Endothelial cell of umbilical vein (primary cell): ENCODE results near the gene LRRK2.

Experiments
- JUN ChIP-seq: IDR thresholded peaks from 2 replicates; pipeline ENCODE4 v1.6.1; 2011; ENCODE audit warnings: borderline replicate concordance, low read depth; ENCODE audit not compliant: insufficient read length, insufficient read depth
- POLR2A ChIP-seq: IDR thresholded peaks from 2 replicates; pipeline ENCODE4 v1.6.1; 2012; ENCODE audit warnings: low read depth, mild to moderate bottlenecking, control low read depth, low read length
- TF ChIP-seq, protein P1 (sequence below), 2 donors: IDR thresholded peaks; 1 replicate in 1 of 2; 2 replicates in 1 of 2; pipeline ENCODE4 v1.5.1; 2011; ENCODE audit warnings: low read length in 2 of 2, mild to moderate bottlenecking in 2 of 2, moderate library complexity in 2 of 2, control low read depth in 1 of 2, inconsistent platforms in 1 of 2, low read depth in 1 of 2; ENCODE audit not compliant: insufficient read depth in 1 of 2; ENCODE audit errors: extremely low read depth in 1 of 2
- TF ChIP-seq, protein P2 (sequence below): IDR thresholded peaks from 2 replicates; pipeline ENCODE4 v1.6.1; 2011; ENCODE audit not compliant: insufficient read depth, insufficient read length

DNA sequence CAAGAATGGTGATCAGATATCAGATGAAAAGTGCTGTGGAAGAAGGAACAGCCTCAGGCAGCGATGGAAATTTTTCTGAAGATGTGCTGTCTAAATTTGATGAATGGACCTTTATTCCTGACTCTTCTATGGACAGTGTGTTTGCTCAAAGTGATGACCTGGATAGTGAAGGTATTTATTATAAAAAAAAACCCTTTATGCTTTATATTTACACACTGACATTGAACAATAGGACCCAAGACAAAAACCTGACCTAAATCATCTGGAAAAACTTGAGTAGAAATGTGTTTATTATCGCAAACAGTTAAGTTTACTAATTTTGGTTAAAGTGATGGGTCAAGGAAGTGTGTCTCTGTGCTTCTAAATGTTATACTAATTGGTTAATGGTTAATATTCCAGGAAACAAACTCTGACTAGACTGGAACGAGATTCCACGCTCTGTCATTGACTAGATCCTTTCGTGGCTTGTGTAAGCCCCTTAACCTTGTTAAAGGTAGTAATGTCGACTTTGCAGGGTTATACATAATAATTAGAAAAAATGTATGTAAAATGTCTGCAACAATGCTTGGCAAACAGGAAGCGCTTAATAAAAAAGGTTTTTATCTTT lies 62.7 kb downstream of the LRRK2 start:
- TF ChIP-seq, protein P1, sequence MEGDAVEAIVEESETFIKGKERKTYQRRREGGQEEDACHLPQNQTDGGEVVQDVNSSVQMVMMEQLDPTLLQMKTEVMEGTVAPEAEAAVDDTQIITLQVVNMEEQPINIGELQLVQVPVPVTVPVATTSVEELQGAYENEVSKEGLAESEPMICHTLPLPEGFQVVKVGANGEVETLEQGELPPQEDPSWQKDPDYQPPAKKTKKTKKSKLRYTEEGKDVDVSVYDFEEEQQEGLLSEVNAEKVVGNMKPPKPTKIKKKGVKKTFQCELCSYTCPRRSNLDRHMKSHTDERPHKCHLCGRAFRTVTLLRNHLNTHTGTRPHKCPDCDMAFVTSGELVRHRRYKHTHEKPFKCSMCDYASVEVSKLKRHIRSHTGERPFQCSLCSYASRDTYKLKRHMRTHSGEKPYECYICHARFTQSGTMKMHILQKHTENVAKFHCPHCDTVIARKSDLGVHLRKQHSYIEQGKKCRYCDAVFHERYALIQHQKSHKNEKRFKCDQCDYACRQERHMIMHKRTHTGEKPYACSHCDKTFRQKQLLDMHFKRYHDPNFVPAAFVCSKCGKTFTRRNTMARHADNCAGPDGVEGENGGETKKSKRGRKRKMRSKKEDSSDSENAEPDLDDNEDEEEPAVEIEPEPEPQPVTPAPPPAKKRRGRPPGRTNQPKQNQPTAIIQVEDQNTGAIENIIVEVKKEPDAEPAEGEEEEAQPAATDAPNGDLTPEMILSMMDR (IDR thresholded peaks at IDR 0.05; ENCODE audit: extremely low read depth in 1 of 2, insufficient read depth in 1 of 2, low read depth in 1 of 2, low read length in 2 of 2), result no peak
- TF ChIP-seq, protein P2, sequence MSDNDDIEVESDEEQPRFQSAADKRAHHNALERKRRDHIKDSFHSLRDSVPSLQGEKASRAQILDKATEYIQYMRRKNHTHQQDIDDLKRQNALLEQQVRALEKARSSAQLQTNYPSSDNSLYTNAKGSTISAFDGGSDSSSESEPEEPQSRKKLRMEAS, result no peak
- no peak for TF ChIP-seq POLR2A
- no peak for TF ChIP-seq JUN
